Psoas muscle (tissue), 8 donors: Measurements from ENCODE around the gene YIPF1. TPM values are rescaled to one million over a fixed set of nuclear protein-coding genes. Genes with fewer than 3 reads are reported as not detected.
A peak's percentile ranks its signal among the peaks of the same experiment; 100 is the strongest.

ENCODE experiments used
- ATAC-seq, 4 donors: fragments of 200-7000 bp; cut with Tn5 transposase; one replicate each; pipeline ENCODE4 v1.9.1; 2020; ENCODE audit warnings: moderate library complexity in 3 of 4, mild to moderate bottlenecking in 2 of 4
- DNase-seq, 2 donors: peaks; one replicate each; pipeline ENCODE4 v3.0.0-alpha.2; 2020
- H3K27ac ChIP-seq: fragments of 200-600 bp; one replicate; pipeline ENCODE4 v1.8.0; 2022
- H3K27me3 ChIP-seq, 3 donors: fragments of 200-600 bp in 1 of 3; one replicate each; pipeline versions ENCODE4 v1.6.1 to v1.8.0; 2013 to 2022; ENCODE audit warnings: low read length in 2 of 3, mild to moderate bottlenecking in 2 of 3, moderate library complexity in 1 of 3; ENCODE audit not compliant: insufficient read depth in 3 of 3
- H3K36me3 ChIP-seq, 2 donors: fragments of 200-600 bp in 1 of 2; one replicate each; pipeline versions ENCODE4 v1.6.1 to v1.8.0; 2013 to 2022; ENCODE audit warnings: low read depth in 1 of 2, mild to moderate bottlenecking in 1 of 2, moderate library complexity in 1 of 2; ENCODE audit not compliant: insufficient read depth in 1 of 2
- H3K4me1 ChIP-seq: fragments of 200-600 bp; one replicate; pipeline ENCODE4 v1.8.0; 2022
- H3K4me3 ChIP-seq: fragments of 200-600 bp; one replicate; pipeline ENCODE4 v1.8.0; 2022; ENCODE audit warnings: mild to moderate bottlenecking
- H3K9me3 ChIP-seq: fragments of 200-600 bp; one replicate; pipeline ENCODE4 v1.8.0; 2022
- WGBS, 3 donors: extraction: QIAGEN DNeasy Blood & Tissue Kit; methylation state at CpG; one replicate each; pipeline versions ENCODE4 v1.1.6 to v1.1.7; 2013; 5-methylcytosine and 5-hydroxymethylcytosine counted together
- intact Hi-C, 2 donors: fragments of 100-400 bp; cut with DNase I; formaldehyde crosslinking; loops; one replicate each; pipeline versions ENCODE4 v1.11.0 to v1.14.2; 2022
- long read RNA-seq, 2 donors: library from polyadenylated mRNA; unstranded; transcript quantifications; one replicate each; pipeline ENCODE4 v2.0.0, GENCODE V29; 2021
- polyA plus RNA-seq, 3 donors: library from polyadenylated mRNA; stranded (reverse); fragments of 200-250 nt; gene quantifications; one replicate each; pipeline ENCODE4 v1.2.3, GENCODE V29; 2013
- total RNA-seq, 4 donors: library from RNA; stranded (reverse); fragmentation: NEBNext Ultra II Directional in 2 of 4; extraction: Animal tissue kit (Norgen Biotek cat#: 25700) in 2 of 4; gene quantifications; one replicate each; pipeline versions ENCODE4 v1.2.1 to v1.2.4, GENCODE V29; 2021 to 2023
- TF ChIP-seq, protein P1 (sequence below): fragments of 200-600 bp; IDR thresholded peaks from one replicate; pipeline ENCODE4 v1.8.0; 2022; ENCODE audit warnings: antibody characterized with exemption
- donor health status: healthy with polysubstance abuse.
- donor health status: DM: no; HTN: no; CAD: no; lungs with moderate emphysema.
- donor health status: Bipolar disorder and iron deficiency.
- donor health status: healthy.
- donor health status: DM: yes; HTN: yes; CAD: no.
- donor health status: DM: no; HTN: no; CAD: no.
- donor health status: DM: no; HTN: no; CAD: no.
- donor health status: DM: yes; HTN: yes; CAD: no.

The YIPF1 gene
- total RNA-seq (10 to 100 TPM; 11.8 to 23.3 (median 19.4) TPM), polyA plus RNA-seq (10 to 100 TPM; 23.1 to 54.1 (median 25.1) TPM)
- long read RNA-seq, donor 1, partial matches to known transcripts, result 3 of 17 reads
- long read RNA-seq, donor 1, other reads (novel, unspliced or antisense), result 10 of 17 reads
- long read RNA-seq, donor 2, transcript YIPF1-201 (11 exons, 1,858 nt), result major isoform, 16 of 53 reads
- long read RNA-seq, donor 2, transcript YIPF1-203 (11 exons, 1,602 nt), result minor isoform, 6 of 53 reads
- long read RNA-seq, donor 2, partial matches to known transcripts, result 1 of 53 reads
- long read RNA-seq, donor 2, other reads (novel, unspliced or antisense), result 30 of 53 reads

DNA sequence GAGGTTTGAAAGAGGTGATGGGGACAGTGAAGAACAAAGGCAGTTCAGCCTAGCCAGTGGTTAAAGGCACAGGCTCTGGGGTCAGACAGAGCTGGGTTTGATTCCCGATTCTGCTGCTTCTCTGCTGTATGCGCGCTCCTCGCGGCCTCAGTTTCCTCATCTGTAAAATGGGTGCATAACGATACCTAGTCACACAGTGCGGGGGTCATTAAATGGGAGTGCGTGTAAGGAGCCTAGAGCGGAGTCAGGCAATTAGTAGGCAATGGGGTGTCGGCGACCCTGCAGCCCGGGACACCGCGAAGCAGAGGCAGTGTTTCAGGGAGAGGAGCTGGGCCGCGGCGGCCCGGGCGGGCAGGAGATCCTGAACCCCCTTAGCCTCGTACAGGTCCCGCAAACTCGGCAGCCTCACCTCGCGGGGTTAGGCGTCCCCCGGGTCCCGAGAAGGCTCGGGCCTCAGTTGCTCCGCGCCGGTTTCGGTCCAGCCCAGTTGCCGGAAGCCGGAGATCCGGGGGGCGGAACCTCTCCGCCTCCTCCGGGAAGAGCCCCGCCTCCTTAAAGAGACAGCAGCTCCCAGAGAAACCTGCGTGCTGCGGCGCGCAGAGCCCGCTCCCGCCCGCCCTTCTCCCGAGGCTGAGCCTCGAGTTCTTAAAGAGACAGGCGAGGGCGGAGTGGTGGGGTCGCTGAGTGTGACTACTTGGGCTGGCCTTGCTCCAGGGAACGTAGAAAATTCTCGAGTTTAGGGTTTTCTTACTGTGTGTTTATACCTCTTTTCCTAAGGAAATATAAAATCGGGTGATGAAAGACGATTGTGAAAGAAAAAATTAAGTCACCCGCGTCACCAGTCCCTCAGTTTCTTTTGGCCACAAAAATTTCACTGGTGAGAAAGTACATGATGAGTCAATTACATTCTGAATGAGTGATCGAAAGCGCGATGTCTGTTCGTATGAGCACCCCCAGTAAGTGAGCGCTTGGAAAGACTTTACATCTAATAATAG lies at the start of gene YIPF1:
YIPF1 (minus strand) TSS at position 494 of the 995 bp plus-strand sequence. CDS start 860 bp downstream, outside the sequence.
- intact Hi-C loops, result loop anchor here (2.0 kb wide), 2 partner anchors 55 to 57 kb away; partner anchors contain the start of genes IFT25 (in 1 of the 2) and LRRC42 (in 1 of the 2)
- Histone ChIP-seq H3K27ac (peak within 1 kb of the TSS; percentile 90), H3K9me3 (no peaks in the 10 kb centered on the region), H3K4me1 (peaks cover 3% of the 10 kb centered on the region), H3K27me3 (no peaks in the 10 kb centered on the region), H3K4me3 (peak within 1 kb of the TSS; percentile 78), H3K36me3 (peaks cover 3 to 38% of the 10 kb centered on the region in 2 donors)
- peak; percentile 99 to 100 (median 99) for ATAC-seq
- TF ChIP-seq, protein P1, sequence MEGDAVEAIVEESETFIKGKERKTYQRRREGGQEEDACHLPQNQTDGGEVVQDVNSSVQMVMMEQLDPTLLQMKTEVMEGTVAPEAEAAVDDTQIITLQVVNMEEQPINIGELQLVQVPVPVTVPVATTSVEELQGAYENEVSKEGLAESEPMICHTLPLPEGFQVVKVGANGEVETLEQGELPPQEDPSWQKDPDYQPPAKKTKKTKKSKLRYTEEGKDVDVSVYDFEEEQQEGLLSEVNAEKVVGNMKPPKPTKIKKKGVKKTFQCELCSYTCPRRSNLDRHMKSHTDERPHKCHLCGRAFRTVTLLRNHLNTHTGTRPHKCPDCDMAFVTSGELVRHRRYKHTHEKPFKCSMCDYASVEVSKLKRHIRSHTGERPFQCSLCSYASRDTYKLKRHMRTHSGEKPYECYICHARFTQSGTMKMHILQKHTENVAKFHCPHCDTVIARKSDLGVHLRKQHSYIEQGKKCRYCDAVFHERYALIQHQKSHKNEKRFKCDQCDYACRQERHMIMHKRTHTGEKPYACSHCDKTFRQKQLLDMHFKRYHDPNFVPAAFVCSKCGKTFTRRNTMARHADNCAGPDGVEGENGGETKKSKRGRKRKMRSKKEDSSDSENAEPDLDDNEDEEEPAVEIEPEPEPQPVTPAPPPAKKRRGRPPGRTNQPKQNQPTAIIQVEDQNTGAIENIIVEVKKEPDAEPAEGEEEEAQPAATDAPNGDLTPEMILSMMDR, result no peak
- 1 to 2% (median 2%) methylated on average over 53 to 62 of the region's 62 CpGs for whole genome bisulfite sequencing, 3 donors
- peak; percentile 89 to 94 for DNase-seq

- Histone ChIP-seq H3K4me3 (no peak overlapping the region), H3K4me1 (no peaks in the 10 kb centered on the region), H3K27me3 (no peaks in the 10 kb centered on the region), H3K9me3 (no peaks in the 10 kb centered on the region), H3K27ac (no peak overlapping the region), H3K36me3 (peaks cover 0 to 14% of the 10 kb centered on the region in 2 donors)
- intact Hi-C loops, result no loop called here
- 96 to 98% (median 98%) methylated on average over 4 of the region's 4 CpGs for WGBS, 3 donors
- TF ChIP-seq, protein P1, result no peak
- no peak for DNase-seq
- ATAC-seq, result no peak
These were observed 48.7 kb upstream of the YIPF1 start for GRCh38 chr1:53938136-53938830.

- intact Hi-C loops, result no loop called here
These were observed 46.8 kb upstream of the YIPF1 start for GRCh38 chr1:53936430-53936829.

More at GRCh38 chr1:53936430-53936829, 46.8 kb upstream of the YIPF1 start:
- 88 to 100% (median 92%) methylated on average over 1 of the region's 1 CpG for WGBS, 3 donors
- no peaks in the 10 kb centered on the region for H3K4me1 ChIP-seq
- H3K4me3 ChIP-seq, result no peak overlapping the region
- H3K9me3 ChIP-seq, result no peaks in the 10 kb centered on the region
- H3K27me3 ChIP-seq, result no peaks in the 10 kb centered on the region
- DNase-seq, result no peak
- H3K27ac ChIP-seq, result no peak overlapping the region
- ATAC-seq, result no peak
- TF ChIP-seq, protein P1, result no peak
- H3K36me3 ChIP-seq, result peaks cover 0 to 14% of the 10 kb centered on the region in 2 donors
